K562 (cell line): ENCODE results near the gene BEST4. TPM values are rescaled to one million over a fixed set of nuclear protein-coding genes. Genes with fewer than 3 reads are reported as not detected.

Source experiments
- DNMT1 ChIP-seq: fragments of 450-650 bp; IDR thresholded peaks from 2 replicates; pipeline ENCODE4 v1.6.1; 2016; ENCODE audit warnings: antibody characterized with exemption, mild to moderate bottlenecking
- EGR1 ChIP-seq: fragments of 450-650 bp; conservative IDR thresholded peaks from 2 replicates; pipeline ENCODE4 v1.6.1; 2017; ENCODE audit warnings: mild to moderate bottlenecking
- ETV5 ChIP-seq: sonication (generic); formaldehyde crosslinking; IDR thresholded peaks from 2 replicates; pipeline ENCODE4 v1.4.0; 2020; ENCODE audit warnings: low read depth, mild to moderate bottlenecking, missing genetic modification reagents
- JUND ChIP-seq, 2 experiments: IDR thresholded peaks; 2 replicates in 1 of 2; 3 replicates in 1 of 2; pipeline ENCODE4 v1.6.1; 2011; ENCODE audit warnings: borderline replicate concordance in 2 of 2, low read depth in 2 of 2, low read length in 2 of 2, improper control_type of control experiment in 1 of 2, missing biosample characterization in 1 of 2, missing genetic modification characterization in 1 of 2, missing genetic modification reagents in 1 of 2
- KDM1A ChIP-seq, 2 experiments: fragments of 450-650 bp; IDR thresholded peaks; 2 replicates each; pipeline ENCODE4 v1.6.1; 2016; ENCODE audit warnings: mild to moderate bottlenecking in 2 of 2
- PHF20 ChIP-seq: fragments of 450-650 bp; IDR thresholded peaks from 2 replicates; pipeline ENCODE4 v1.6.1; 2018; ENCODE audit not compliant: partially characterized antibody
- THRAP3 ChIP-seq: fragments of 450-650 bp; IDR thresholded peaks from 2 replicates; pipeline ENCODE4 v1.6.1; 2016; ENCODE audit warnings: mild to moderate bottlenecking, inconsistent platforms, borderline replicate concordance
- UBTF ChIP-seq, 2 experiments: IDR thresholded peaks; 2 replicates each; pipeline ENCODE4 v1.6.1; 2012; ENCODE audit warnings: improper control_type of control experiment in 2 of 2, low read depth in 2 of 2, low read length in 2 of 2, borderline replicate concordance in 1 of 2
- ZNF165 ChIP-seq: fragments of 250-450 bp; sonication (Bioruptor Pico); IDR thresholded peaks from 2 replicates; pipeline ENCODE4 v1.4.0; 2020; ENCODE audit warnings: borderline replicate concordance
- ZNF277 ChIP-seq: fragments of 250-450 bp; sonication (Bioruptor Pico); IDR thresholded peaks from 2 replicates; pipeline ENCODE4 v1.8.0; 2022; ENCODE audit warnings: inconsistent platforms, mild to moderate bottlenecking, moderate library complexity, borderline replicate concordance
- ZNF316 ChIP-seq: fragments of 450-650 bp; IDR thresholded peaks from 2 replicates; pipeline ENCODE4 v1.6.1; 2016
- ZNF324 ChIP-seq: fragments of 250-450 bp; sonication (Bioruptor Pico); IDR thresholded peaks from 2 replicates; pipeline ENCODE4 v1.4.0; 2020; ENCODE audit warnings: mild to moderate bottlenecking
- polyA plus RNA-seq, 8 experiments: library from polyadenylated mRNA; depleted of rRNA in 4 of 8; stranded (reverse) in 5 of 8; unstranded in 3 of 8; fragments of >200 nt; fragmentation: Nextera tagmentation in 2 of 8; fragmentation: Illumina TruSeq in 1 of 8; extraction: Ambion mirVana in 2 of 8; extraction: Trizol in 1 of 8; gene quantifications; 2 replicates each; pipeline versions ENCODE4 v1.2.1 to v1.2.3, GENCODE V29; 2011 to 2014; ENCODE audit warnings: inconsistent platforms in 1 of 8, missing spikeins in 1 of 8
- total RNA-seq, 7 experiments: library from RNA; depleted of rRNA in 6 of 7; stranded (reverse); fragments of >200 nt in 6 of 7; fragmentation: Illumina TruSeq in 2 of 7; extraction: Trizol in 2 of 7; gene quantifications; 2 replicates each; pipeline versions ENCODE4 v1.2.1 to v1.2.3, GENCODE V29; 2011 to 2021; ENCODE audit warnings: low replicate concordance in 1 of 7
- TF ChIP-seq, protein P1 (sequence below): fragments of 150-350 bp; conservative IDR thresholded peaks from 2 replicates; pipeline ENCODE4 v1.6.1; 2014; ENCODE audit warnings: low read length
- TF ChIP-seq, protein P2 (sequence below), 2 experiments: fragments of 450-650 bp; conservative IDR thresholded peaks; 2 replicates each; pipeline ENCODE4 v1.6.1; 2017; ENCODE audit warnings: mild to moderate bottlenecking in 2 of 2, moderate library complexity in 2 of 2

BEST4 gene
- total and polyA plus RNA-seq, 9 of the 15 experiments (the other 6 are each of a cell fraction or from before 2014, with no cell fraction given) = 0.07 to 0.11 TPM; not detected in 7

DNA sequence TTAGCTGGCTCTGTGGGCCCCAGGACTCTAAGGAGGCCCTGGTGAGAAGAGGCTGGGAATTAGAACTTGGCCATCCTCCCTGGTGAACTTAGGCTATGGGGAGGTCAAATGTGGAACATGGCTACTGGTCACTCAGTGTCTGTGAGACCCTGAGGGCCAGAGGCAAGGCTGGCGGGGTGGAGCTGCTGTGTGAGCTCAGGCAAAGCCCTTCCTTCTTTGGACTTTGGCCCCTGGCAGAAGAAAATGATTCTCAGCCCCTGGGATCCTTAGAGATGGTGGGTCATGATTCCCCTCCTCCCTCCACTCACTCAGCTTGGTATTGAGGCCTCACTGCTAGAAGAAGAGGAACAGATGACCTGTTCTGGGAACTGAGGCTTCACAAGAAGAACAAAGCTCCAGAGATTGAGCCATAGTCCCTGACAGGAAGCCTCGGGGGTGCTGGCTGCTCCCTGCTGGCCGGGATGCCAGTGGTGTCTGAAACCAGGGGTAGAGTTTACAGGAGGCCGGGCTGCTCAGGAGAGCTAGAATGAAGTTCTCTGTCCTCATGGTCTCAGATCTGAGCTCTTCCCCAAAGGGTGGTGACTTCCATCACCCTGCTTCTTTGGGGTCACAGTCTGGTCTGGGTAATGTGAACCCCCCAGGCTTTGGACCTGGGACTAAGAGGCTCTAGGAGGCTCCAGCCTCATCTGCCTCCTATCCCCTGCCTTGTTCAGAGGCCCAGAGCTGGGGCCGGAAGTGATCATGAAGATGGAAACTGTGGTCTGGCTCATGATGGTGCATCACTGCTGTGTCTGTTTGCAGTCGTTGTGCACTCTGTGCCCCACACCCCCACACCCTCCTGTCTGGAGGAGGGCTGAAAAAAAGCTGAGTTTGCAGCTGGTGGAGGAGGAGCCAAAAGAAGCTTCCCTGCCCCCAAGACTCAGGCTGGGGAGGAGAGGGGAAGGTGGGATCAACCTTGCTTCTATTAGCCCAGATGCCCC lies 21.3 kb upstream of the BEST4 start (continued):
- TF ChIP-seq THRAP3 (0 out of 2 replicates have a peak, but pooled peaks have one; percentile 28), ZNF277 (CRISPR knock-in tag) (no peak), JUND (IDR thresholded peaks at IDR 0.05; ENCODE audit: borderline replicate concordance, low read depth, low read length) (0 out of 2 replicates have a peak, but pooled peaks have one; percentile 18), JUND (tag; IDR thresholded peaks at IDR 0.05; ENCODE audit: borderline replicate concordance, low read depth, low read length) (no peak), ETV5 (CRISPR knock-in tag) (0 out of 2 replicates have a peak, but pooled peaks have one; percentile 36), EGR1 (peak; percentile 85), ZNF324 (CRISPR knock-in tag) (0 out of 2 replicates have a peak, but pooled peaks have one; percentile 19), ZNF316 (peak; percentile 96), KDM1A (IDR thresholded peaks at IDR 0.05) (peak; percentile 53 to 58; a peak in 3 of 4 replicates), UBTF (IDR thresholded peaks at IDR 0.05; ENCODE audit: borderline replicate concordance in 1 of 2, low read depth in 2 of 2, low read length in 2 of 2) (0 out of 4 replicates have a peak, but pooled peaks of 1 of the 2 experiments have one; percentile 16), PHF20 (no peak), DNMT1 (no peak), ZNF165 (CRISPR knock-in tag) (no peak)
- TF ChIP-seq, protein P1, sequence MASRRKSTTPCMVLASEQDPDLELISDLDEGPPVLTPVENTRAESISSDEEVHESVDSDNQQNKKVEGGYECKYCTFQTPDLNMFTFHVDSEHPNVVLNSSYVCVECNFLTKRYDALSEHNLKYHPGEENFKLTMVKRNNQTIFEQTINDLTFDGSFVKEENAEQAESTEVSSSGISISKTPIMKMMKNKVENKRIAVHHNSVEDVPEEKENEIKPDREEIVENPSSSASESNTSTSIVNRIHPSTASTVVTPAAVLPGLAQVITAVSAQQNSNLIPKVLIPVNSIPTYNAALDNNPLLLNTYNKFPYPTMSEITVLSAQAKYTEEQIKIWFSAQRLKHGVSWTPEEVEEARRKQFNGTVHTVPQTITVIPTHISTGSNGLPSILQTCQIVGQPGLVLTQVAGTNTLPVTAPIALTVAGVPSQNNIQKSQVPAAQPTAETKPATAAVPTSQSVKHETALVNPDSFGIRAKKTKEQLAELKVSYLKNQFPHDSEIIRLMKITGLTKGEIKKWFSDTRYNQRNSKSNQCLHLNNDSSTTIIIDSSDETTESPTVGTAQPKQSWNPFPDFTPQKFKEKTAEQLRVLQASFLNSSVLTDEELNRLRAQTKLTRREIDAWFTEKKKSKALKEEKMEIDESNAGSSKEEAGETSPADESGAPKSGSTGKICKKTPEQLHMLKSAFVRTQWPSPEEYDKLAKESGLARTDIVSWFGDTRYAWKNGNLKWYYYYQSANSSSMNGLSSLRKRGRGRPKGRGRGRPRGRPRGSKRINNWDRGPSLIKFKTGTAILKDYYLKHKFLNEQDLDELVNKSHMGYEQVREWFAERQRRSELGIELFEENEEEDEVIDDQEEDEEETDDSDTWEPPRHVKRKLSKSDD = 0 out of 2 replicates have a peak, but pooled peaks have one; percentile 14
- TF ChIP-seq, protein P2, sequence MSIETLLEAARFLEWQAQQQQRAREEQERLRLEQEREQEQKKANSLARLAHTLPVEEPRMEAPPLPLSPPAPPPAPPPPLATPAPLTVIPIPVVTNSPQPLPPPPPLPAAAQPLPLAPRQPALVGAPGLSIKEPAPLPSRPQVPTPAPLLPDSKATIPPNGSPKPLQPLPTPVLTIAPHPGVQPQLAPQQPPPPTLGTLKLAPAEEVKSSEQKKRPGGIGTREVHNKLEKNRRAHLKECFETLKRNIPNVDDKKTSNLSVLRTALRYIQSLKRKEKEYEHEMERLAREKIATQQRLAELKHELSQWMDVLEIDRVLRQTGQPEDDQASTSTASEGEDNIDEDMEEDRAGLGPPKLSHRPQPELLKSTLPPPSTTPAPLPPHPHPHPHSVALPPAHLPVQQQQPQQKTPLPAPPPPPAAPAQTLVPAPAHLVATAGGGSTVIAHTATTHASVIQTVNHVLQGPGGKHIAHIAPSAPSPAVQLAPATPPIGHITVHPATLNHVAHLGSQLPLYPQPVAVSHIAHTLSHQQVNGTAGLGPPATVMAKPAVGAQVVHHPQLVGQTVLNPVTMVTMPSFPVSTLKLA (conservative IDR thresholded peaks at IDR 0.05) = 0 out of 4 replicates have a peak, but pooled peaks of 1 of the 2 experiments have one; percentile 16
